HG02678 (cell line): ENCODE data around the gene ADARB2.

ENCODE experiments used
- ATAC-seq: cut with Tn5 transposase; IDR thresholded peaks from one replicate; pipeline ENCODE4 v1.9.1; 2021; ENCODE audit warnings: mild to moderate bottlenecking, moderate library complexity; ENCODE audit not compliant: unreplicated experiment

Gene ADARB2

DNA sequence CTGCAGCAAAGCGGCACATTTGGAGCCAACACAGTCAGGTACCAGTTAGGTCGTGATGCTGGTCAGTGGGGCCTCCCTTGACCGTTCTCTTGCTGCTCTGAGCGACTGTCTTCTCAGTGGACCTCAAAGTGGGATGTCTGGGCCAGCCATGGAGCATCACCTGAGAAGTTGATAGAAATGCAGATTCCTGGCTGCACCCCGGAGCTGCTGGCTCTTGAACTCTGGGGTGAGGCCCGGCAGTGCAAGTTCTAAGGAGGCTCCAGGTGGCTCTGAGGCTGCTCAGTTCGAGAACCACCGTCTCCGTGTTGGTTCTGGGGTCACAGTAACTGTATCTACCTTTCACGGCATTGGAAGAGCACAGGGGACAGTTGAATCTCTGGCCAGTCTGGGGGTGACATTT, 533.6 kb downstream of the ADARB2 start:
- ATAC-seq = no peak

DNA sequence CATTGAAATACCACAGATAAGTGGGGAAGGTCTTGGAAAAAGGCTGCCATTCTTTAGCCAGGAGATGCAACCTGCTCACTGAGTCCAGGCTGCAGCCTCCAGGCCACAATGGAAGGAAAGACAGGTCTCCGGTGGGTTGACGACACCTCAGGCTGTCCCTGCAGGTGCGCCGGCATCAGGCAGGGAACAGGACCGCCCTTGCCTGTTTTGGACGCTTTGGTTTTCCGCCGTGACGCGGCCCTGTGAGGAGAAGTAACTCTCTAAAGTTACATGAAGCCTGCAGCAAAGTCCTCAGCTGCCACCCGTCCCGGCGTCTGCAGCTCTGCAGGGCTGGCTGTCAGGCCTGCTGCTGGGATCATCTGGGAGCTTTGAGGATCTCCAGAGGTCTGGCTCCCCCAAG, 534.1 kb downstream of the ADARB2 start:
- no peak for ATAC-seq

DNA sequence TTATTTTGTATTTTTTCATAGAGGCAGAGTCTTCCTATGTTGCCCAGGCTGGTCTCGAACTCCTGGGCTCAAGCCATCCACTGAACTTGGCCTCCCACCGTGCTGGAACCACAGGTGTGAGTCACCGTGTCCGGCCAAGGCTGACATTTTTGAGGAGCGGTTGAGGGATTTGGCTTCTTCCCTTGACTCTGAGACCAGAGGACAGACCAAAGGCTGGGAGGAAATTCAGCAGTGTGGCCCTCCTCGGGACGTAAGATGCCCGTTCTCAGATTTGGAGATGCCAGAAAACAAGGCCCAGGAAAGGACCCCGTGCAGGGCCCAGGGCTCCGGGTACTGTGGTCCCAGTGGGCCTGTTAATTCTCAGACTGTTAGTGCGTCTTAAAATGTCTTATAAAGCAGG, 535.0 kb downstream of the ADARB2 start:
- ATAC-seq = no peak

DNA sequence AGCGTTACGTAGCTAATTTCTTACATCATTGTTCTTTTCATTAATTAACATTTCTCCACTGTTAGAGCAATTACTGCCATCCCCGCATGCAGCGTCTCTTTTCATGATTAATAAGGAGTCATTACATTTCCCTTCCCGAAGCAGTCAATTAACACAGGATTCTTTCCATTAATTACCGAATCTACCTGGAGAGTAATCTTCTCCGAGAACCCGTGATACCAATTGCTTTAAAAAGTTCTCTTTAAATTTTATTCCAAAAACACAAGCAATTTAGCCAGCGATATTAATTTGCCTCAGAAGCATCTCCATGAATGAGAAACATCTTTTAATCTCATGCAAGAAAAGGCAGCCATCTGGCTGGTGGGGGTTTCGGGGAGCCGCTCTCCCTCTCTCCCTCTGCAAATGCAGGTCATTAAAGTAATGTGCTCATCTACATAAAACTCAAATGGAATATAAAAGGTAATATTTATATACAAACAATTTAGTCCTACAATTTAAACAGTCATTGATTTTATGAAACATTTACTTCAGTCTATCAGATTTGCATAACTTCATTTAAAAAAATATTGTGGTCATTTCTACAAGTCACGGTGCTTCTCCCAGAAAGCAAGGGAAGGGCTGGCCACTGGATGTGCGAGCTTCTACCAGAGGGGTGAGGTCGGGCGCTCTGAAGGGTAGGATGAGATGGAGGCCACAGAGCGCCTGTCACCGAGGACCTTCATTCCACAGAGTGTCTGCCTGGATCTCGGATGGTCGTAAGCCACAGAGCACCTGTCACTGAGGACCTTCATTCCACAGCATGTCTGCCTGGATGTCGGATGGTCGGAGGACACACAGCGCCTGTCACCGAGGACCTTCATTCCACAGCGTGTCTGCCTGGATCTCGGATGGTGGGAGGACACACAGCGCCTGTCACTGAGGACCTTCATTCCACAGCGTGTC, 536.2 kb downstream of the ADARB2 start:
- no peak for ATAC-seq

DNA sequence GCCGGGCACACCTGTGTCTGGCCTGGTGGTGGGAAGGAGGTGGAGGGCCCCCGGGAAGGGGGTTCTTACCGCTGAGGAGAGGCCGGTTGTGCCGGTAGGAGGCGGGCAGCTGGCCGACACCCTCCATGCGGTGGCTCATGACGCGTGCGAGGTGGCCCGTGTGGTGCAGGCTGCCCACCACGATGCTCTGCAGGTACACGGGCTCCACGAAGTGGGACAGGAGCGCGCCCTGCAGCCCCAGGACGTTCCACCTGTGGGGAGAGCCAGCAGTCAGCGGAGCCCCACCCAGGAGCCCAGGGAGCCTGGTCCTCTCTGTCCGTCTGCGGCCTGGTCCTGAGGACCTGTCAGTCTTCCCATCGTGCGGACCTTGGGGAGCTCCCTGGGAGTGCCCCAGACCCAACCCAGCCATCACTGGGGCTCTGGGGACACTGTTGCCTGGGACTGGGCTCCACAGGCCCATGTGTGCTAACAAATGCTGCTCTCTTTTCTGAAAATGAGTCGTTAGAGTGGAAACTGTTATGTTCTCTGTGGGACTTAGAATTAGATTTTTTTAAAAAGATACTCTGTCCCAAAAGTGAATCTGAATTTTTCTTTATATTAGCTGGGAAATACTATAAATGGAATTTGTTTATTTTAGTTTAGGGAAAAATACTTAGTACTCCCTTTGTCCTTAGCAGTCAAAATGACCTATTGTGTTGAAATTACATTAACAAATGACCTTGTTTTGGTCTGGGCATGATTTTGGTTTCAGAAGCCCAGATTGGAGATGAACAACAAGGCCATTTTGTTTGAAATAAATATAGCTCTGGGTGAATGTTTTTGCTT, 537.2 kb downstream of the ADARB2 start:
- ATAC-seq = no peak

DNA sequence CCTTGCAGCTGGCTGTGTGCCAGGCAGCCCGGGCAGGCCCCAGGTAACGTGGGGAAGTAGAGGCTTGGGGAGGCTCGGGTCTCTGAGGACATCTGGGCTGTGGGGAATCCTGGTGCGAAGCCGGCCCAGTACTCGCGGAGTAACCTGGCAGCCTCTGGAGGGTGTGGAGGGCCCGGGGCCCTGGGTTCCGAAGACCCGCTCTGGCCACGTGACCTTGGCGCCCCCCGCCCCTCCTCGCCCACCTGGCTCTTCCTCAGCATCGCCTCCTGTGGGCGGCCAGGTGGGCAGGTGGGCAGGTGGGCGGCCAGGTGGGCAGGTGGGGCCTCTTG, 538.0 kb downstream of the ADARB2 start:
- ATAC-seq = no peak

DNA sequence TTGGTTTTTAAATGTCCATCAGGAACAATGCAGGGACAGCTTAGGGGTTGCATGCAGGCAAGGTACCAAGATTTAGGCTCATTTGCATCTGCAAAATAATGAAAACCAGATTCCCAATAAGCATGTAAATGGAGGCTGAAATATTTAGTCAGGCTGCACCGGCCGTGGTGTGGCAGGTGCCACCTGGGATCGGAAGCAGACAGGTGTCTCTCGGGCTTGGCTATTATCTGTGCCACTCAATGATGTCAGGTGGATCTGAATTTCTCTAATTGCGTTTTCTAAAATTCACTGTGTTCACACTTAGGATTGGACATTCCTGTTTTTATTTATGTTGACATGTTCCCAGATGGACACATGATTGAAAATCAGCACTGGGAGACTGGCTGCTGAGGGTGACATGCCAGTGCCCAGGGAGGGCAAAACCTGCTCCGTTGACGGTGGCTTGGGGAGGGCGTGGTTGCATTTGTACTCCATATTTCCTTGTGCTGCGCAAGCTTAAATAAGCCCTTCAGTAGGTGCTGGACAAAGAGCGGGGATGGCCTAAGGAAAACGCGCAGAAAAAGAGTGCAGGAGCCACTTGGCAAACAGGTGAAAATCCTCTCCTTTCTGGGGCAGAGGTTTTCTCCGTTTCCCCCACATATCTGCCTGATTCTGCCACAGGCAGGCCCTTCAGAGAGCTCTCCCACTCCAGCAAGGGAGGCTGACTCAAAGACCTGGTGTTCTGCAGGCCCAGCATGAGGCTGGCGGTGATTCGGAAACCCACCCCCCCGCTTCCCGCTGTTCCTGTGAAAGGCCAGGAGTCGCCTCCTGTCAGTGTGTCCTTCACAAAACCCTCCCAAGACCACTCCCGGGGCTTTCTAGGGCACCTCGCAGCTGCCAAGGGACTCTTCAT, 538.6 kb downstream of the ADARB2 start:
- no peak for ATAC-seq

DNA sequence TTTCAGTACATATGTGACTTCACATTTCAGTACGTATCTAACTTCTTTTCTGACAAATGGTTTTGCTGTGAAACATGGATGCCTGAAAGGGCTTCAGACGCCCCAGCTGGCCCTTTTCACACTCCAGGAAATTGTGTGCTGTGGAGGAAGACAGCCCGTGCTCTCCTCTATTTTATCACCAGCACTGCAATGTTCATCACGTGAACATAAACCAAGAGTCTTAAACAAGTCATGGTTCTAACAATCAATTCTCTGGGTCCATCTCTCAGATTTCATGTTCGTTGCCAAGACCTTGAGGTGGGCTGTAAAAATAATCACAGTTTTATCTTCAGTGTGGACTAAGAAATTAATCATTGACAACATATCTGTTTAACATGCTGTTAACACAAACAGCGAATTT, 539.9 kb downstream of the ADARB2 start:
- ATAC-seq = no peak

DNA sequence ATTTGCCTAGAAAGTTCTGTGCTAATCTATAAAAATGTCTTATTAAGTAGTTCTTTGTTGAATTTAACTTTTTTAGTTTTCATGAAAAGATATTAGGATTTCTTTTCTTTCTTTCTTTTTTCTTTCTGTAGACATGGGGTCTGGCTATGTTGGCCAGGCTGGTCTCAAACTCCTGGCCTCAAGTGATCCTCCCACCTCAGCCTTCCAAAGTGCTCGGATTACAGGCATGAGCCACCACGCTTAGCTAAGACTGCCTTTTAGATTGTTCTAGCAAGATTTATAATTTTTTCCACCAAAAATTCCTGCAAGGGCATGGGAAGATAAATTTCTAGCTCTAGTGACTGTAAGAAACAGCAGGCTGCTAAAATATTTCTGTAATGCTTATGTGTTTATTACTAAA, 540.7 kb downstream of the ADARB2 start:
- ATAC-seq = no peak

DNA sequence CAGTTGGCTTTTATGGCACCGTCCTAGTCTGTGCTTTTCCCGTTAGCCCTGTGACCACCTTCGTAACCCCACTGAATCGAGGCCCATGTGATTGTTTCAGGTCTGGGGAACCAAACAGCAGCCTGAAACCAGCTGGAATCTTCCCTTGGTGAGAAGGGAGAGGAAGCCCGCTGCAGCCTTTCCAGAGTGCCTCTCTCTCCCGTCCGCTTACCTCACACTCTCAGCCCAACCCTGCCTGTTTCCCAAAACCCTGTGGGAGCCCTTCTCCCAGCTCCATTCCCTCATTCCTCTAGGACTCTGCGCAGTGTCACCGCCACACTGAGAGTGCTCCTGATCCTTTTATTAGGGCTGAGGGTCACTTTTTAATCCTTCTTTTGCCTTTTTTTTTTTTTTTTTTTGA, 541.5 kb downstream of the ADARB2 start:
- no peak for ATAC-seq

DNA sequence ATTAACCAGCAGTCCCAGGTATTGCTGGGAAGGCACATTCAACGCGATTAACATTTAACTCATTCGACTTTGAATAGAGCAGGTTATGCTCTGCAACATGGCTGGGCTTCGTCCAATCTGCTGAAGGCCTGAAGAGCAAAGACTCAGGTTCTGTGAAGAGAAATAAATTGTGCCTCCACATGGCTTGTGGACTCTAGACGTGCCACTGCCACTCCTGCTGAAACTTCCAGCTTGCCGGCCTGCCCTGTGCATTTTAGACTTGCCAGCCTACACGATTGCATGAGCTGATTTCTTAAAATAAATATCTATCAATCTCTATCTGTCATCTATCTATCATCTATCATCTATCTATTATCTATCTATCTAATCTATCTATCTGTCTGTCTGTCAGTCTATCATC, 543.2 kb downstream of the ADARB2 start:
- no peak for ATAC-seq

DNA sequence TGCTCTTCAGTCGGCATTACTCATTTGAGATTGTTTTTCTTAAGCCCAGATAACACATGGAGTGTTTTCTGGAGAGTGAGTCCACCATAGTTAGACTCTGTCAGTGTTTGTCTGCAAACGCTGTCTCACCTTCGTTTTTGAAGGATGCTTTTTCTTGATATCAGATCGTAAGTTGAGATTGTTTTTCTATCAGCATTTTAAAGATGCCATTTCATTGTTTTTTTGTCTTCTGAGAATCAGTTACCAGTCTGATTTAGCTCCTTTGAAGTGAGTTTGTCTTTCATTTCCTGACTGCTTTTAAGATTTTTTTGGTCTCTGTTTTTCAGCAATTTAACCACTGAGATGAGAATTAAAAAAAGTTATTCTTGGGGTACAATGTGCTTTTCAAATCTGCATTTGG, 543.8 kb downstream of the ADARB2 start:
- no peak for ATAC-seq

DNA sequence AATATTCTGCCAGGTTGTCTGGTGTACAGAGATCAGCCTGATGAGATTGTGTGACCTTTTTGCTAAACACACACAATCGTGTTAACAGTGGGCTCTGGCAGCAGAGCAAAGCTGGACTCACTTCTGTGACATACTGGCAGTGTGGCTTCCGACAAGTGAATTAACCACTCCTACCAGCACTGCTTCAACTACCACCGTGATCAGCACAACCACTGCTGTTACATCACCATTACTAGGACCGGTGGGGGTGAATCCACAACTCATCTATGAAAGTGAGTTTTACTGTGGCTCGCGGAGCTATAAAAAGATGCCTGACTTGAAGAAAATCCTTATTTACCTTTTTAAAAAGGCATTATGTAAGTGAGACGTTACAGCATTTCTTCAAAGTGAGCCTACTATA, 545.6 kb downstream of the ADARB2 start:
- ATAC-seq = no peak

DNA sequence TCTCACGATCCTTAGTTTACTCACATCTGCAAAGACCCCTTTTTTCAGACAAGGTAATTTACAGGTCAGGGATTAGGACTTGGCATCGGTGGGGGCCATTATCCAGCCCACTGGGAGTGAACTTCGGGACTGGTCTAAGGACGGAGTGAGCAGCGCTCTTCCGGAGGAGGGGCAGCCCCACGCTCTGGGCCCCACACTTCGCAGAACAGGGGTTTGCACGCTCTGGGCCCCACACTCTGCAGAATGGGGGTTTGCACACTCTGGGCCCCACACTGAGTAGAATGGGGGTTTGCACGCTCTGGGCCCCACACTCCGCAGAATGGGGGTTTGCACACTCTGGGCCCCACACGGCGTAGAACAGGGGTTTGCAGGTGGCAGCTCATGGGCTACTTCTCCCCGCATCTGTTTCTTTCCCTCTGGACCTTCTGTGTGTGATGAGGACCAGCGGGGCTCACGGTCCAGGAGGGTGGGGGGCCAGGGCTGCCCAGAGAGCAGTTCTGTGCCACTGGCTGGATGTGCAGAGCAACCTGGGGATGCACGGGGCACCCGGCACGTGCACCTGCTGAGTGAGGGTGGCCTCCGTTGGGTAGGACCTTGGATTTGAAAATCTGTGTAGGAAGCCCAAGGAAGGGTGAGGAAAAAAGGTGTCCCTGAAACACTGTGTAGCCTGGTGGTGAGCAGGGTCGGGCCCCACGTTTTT, 546.4 kb downstream of the ADARB2 start:
- no peak for ATAC-seq

DNA sequence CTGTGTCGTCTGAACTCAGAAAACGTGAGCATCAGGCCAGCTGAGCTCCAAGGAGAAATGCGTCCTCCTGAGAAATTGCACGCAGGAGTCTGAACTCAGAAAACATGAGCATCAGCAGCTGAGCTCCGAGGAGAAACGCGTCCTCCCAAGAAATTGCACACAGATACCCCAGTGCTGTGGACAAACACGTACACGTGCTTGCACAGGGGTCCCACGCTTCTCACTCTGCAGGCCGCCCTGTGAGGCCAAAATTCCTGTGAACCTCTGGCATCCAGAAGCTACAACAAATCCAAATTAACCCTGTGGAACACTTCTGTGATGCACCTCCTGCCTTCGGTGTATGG, 547.3 kb downstream of the ADARB2 start:
- ATAC-seq = no peak

DNA sequence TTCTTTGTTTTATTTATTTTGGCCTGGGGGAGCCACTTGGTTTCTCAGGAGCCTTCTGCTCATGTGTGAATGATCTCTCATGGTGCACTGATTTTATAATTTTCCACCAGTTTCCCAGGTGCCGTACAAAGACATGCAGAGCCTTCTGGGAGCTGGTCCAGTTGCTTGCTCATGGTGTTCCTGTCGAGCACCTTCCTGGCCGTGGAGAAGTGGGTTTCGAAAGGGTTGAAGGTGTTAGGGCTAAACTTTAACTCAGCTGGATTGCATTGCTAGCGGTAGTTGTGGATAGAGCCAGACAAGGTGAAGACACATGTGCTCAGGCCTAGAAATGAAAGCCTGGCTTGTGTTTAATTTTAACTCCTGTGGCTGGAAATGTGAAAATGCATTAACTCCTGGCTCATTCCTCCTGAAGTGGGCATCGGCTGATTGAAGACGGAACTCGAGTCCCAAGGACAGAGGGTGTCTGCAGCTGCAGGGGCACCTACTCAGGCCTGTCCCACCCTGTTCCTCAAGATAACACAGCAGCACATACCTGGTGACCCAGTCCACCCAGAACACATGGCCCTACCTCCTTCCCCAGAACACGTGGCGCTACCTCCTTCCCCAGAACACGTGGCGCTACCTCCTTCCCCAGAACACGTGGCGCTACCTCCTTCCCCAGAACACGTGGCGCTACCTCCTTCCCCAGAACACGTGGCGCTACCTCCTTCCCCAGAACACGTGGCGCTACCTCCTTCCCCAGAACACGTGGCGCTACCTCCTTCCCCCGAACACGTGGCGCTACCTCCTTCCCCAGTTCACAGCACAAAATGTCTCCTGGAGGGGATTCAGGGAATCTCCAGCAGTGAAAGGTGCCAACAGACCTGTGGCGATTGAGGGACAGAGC, 547.9 kb downstream of the ADARB2 start:
- no peak for ATAC-seq

DNA sequence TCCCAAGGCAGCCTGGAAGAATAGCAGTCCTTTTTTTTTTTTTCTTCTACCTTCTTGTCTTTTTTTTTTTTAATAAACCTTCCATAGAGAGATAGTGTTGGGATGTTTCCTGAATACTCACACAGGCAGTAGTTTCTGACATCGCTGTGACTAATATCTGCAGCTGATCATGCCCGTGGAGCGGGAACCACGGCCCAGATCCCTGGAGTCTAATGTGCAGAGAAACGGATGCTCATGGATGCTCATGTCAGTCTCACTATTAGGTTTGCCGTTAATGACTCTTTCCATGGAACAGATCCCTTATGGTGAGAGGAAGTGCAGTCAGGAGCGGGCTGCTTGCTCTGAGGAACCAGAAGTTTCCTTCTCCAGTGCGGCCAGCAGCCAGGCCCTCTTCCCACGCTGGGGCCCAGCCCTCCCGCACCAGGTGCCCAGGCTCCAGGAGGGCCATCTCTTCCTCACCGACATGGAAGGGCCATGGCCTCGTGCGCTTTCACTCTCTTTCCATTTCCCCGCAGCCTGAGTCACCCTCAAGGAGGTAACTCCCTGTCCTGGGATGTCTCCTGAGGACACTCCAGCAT, 548.7 kb downstream of the ADARB2 start:
- no peak for ATAC-seq

DNA sequence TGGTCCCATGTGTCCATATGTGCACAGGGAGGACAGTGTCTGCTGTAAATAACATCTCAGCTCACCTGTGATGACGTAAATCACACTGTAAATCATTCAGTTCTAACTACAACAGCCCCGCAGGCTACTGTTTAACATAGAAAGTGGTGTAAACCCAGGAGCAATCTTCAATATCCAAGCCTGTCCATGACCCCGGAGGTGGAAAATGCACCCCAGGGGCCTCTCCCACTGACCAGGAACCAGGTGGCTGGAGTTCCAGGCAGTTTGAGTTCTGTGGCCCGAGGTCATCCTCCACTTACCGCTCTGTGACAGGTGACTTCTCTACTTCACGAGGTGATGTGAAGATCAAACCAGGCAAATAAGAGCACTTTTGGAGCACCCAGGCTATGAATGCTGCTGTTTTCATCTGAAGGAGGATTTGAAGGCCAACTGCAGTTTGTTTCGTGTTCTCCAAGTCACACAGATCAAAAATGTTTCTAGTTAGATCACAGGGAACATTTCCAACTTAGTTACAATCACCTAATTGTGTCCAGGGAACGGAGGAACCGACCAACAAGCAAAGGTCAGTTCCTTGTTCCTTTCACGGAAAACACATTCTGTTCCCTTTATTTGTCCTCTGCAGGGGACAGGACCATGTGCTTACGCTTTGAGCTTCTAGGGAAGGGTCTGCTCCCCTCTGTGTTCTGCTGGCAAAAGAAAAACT, 549.3 kb downstream of the ADARB2 start:
- ATAC-seq = no peak
